A673 (cell line): ENCODE data around the gene SRRM4.

Experiments used
- EZH2 ChIP-seq: fragments of 200-600 bp; sonication (generic); IDR thresholded peaks from 2 replicates; pipeline ENCODE4 v1.6.1; 2017; ENCODE audit warnings: borderline replicate concordance, low read depth, mild to moderate bottlenecking, mixed read lengths, antibody characterized with exemption, low read length; ENCODE audit not compliant: poor library complexity, severe bottlenecking
- TF ChIP-seq, protein P1 (sequence below): fragments of 300-800, 200-600 bp; sonication (generic); conservative IDR thresholded peaks from 2 replicates; pipeline ENCODE4 v1.5.1; 2017; ENCODE audit warnings: low read depth, mild to moderate bottlenecking, antibody characterized with exemption, low read length, moderate library complexity, mixed read lengths

DNA sequence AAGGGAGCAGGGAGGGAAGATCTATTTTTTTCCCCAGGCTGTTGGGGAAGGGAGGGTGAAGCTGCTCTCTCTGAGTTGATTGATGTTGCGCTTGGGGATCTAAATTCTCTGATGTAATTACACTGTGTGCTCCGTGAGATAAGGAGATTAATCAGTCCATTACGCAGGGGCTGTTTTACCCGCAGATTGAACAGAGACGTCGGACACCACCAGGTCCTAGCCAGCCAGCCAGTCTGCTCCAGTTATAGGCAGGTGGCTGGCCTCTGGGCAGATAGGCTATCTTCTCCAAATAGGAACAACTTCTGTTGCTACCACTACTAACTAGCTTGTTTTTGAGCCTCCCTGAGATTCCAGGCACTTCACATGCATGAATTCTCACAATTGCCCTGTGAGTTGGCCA is 91.1 kb downstream of the SRRM4 start:
- TF ChIP-seq, protein P1, sequence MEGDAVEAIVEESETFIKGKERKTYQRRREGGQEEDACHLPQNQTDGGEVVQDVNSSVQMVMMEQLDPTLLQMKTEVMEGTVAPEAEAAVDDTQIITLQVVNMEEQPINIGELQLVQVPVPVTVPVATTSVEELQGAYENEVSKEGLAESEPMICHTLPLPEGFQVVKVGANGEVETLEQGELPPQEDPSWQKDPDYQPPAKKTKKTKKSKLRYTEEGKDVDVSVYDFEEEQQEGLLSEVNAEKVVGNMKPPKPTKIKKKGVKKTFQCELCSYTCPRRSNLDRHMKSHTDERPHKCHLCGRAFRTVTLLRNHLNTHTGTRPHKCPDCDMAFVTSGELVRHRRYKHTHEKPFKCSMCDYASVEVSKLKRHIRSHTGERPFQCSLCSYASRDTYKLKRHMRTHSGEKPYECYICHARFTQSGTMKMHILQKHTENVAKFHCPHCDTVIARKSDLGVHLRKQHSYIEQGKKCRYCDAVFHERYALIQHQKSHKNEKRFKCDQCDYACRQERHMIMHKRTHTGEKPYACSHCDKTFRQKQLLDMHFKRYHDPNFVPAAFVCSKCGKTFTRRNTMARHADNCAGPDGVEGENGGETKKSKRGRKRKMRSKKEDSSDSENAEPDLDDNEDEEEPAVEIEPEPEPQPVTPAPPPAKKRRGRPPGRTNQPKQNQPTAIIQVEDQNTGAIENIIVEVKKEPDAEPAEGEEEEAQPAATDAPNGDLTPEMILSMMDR, result no peak
- TF ChIP-seq EZH2, result no peak
